Inferior parietal cortex (tissue), 1 donor: Measurements from ENCODE around the gene ANXA4.
"Not testable (repeated sequence)": the region's sequence is repeated elsewhere in the genome, so short reads cannot be mapped to it uniquely, and the experiment has no call there.

Experiments
- DNase-seq: peaks from one replicate; pipeline ENCODE4 v3.0.0-alpha.2; 2016; ENCODE audit errors: extremely low spot score

The ANXA4 gene

DNA sequence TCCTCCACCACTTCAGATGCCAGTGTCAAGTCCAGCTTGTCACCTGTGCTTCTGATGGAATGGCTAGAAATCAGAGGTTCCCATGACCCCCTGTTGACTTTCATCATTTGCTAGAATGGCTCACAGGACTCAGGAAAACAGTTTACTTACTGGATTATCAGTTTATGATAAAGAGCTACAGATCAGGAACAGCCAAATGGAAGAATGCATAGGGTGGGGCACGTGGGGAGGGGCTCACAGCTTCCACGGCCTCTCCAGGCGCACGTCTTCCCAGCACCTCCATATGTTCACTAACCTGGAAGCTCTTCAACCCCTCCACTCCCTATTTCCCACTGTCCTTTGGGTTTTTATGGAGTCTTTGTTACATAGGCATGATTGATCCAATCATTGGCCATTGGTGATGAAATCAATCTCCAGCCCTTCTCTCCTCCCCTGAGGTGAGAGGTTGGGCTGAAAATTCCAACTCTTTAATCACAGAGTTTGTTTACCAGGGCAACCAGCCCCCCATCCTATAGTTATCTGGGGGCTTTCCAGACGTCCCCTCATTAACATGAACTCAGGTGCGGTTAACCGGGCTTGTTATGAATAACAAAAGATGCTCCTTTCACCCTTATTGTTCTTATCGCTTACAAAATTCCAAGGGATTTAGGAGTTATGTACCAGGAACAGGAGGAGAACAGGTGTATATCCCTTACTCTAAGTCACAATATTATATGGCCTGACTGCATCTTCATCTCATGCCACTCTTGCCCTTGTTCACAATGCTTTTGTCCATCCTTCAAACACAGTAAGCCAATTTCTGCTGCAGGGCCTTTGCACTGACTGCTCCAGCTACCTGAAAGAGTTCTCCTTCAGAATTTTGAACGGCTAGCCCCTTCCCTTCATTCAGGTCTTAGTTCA is 35.2 kb downstream of the ANXA4 start:
- no peak for DNase-seq

GRCh38 chr2:69777786-69778105 is 35.8 kb downstream of the ANXA4 start:
- DNase-seq: no peak

GRCh38 chr2:69779258-69780001 is 37.5 kb downstream of the ANXA4 start:
- no peak for DNase-seq

GRCh38 chr2:69780921-69781320 is 39.0 kb downstream of the ANXA4 start:
- DNase-seq: no peak

GRCh38 chr2:69781321-69782248 is 39.7 kb downstream of the ANXA4 start:
- DNase-seq: no peak

DNA sequence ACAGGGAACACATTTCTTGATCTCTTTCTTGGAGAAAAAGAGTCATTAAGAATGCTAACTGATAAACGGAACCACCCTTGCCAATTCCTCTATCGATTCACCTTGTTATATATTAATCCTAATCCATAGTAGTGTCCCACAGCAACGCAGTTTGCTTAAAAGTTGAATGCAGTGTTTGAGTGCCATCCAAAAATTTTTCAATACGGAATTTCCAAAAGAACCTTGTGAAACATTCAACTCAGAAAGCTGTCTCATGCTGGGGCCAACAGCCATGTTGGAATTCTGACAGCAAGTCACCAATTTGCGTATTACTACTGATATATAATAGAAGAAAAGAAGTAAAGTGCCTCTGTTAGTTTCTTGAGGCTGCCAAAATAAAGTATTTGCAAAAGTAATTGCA is 42.3 kb downstream of the ANXA4 start:
- no peak for DNase-seq

DNA sequence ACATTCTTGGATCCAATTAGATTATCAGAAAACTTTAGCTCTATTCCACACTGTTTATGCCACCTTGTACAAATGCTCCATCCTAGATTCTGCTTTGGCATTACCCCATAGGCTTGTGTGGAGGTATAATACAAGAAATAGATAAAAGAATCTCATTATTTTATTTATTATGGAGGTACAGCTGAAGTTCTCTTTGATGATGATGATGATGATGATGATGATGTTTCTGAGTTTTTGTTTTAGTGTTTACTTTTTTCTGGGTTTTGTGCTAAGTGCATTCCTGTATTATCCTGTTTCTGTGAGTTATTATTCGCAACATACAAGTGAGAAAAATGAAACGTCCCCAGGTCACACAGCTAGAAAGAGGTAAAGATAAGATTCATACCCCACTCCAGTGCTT is 43.4 kb downstream of the ANXA4 start:
- DNase-seq: no peak

DNA sequence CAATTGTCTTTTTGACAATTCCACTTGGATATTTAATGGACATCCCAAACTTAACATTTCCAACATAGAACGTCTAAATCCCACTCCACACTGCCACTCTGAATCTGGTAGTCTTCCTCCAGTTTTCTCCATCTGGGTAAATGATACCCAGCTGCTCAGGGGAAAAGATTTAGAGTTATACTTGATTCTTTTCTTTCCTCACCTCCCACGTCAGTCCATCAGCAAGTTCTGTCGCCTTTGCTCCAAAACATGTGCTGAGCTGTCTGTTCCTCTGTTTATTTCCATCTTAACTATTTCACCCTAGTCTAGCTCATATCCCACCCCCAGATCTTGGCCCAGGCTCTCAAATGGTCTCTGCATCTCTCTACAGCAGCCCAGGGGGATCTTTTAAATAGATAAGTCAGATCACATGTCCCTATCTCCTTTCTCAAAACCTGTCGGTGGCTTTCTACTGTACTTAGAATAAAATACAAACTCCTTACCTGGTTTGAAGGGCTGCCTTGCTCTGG is 44.2 kb downstream of the ANXA4 start:
- DNase-seq: peak; percentile 52

DNA sequence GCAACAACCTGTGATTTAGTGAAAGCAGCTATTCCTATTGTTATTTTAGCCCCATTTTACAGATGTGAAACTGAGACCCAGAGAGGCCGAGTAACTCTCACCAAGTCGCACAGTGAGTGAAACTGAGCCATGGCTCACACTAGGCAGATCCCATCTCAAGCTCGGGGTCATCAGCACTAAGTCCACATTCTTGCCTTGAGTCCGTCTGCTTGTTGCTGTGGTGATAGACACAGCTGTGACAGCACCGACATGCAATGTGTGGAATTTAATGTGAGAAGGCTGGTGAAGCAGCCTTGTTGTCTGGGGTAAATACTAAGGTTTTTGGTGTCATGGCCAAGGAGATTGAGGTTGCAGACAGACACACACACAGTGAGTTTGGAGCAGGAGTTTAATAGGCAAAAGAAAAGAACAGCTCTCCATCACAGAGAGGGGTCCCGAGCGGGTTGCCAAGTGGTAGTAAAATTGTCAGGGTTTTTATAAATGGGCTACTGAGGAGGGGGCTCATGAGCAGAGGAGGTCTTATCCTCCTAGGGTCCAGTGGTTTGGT is 47.3 kb downstream of the ANXA4 start:
- DNase-seq: no peak

GRCh38 chr2:69789772-69790600 is 48.1 kb downstream of the ANXA4 start:
- DNase-seq: no peak

- no peak for DNase-seq
These were observed 48.6 kb downstream of the ANXA4 start for GRCh38 chr2:69790601-69790959.

DNA sequence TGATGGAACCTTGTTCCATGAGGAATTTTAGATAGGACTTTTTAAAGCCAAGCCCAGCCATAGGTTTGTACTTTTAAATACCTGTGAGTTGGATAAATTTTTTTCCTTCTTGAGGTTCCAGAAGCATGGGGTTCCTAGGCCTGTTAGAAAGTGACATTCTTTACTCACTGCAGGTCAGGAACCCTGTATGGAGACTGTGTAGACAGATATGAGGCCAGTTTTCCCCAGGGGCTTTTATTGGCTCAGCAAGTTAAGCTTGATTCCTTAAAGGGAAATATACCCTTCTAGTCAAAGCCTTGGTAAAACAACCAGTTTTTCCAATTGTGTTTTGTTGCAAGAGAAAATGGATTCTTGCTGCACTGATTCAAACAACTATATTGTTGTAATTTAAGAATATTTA is 49.1 kb downstream of the ANXA4 start:
- DNase-seq: no peak

DNA sequence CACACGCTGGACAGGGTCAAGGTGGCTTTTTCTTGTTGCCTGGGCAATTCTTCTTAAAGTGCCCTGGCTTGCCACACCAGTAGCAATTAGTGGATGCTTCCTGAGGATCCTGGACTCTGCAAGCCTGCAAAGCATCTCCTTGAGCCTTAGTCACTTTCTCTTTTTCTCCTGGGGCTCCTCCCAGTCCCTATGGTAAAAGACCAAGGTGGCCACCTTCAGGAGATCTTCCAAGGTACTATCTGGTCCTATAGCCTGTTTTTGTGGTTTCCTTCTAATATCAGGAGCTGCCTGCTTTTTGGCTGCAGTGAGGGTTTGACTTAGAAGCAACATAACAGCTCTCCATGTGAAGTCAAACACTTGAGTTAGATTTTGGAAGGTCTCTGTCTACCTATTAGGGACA is 54.2 kb downstream of the ANXA4 start:
- DNase-seq: no peak

DNA sequence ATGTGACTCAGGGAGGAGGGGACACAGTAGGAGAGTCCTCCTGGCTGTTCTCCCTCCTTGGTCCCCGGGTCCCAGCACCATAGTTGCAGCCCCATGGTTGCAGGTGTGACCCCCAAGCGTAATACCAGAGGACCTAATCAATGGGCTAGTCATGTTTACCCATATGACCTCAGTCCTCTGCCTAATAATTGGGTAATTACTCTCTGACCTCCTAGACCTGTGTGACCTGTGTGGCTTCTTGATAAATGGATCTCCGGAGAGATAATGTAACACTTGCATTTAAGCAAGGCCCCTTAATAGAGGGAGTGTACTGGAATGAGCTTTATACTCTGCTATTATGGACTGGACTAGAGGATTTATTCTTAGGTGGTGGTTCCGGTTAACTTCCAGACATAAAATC is 55.3 kb downstream of the ANXA4 start:
- DNase-seq: no peak

DNA sequence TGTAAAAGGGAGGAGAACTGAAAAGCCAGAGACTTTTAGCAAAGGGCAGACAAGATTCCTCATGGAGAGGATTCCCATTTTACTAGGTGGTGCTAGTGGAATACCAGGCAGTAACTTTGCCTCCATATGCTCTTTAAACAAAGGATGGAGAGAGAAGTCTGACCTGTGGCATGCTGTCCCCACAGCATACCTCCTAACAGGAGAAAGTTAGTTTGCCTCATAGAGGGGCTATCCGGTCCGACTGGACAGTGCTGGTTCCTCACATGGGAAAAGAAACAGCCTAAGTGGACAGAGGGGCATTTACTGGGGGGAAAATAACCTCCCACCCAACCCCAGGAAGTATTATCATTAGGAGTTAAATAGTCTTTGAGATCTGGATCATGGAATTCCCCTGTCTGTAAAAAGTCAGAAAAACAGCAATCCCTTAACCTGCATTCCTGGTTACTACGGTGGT is 55.9 kb downstream of the ANXA4 start:
- DNase-seq: no peak

- DNase-seq: no peak
These were observed 56.5 kb downstream of the ANXA4 start for GRCh38 chr2:69798290-69798908.

- peak; percentile 47 for DNase-seq
These were observed 57.1 kb downstream of the ANXA4 start for GRCh38 chr2:69798909-69799526.

DNA sequence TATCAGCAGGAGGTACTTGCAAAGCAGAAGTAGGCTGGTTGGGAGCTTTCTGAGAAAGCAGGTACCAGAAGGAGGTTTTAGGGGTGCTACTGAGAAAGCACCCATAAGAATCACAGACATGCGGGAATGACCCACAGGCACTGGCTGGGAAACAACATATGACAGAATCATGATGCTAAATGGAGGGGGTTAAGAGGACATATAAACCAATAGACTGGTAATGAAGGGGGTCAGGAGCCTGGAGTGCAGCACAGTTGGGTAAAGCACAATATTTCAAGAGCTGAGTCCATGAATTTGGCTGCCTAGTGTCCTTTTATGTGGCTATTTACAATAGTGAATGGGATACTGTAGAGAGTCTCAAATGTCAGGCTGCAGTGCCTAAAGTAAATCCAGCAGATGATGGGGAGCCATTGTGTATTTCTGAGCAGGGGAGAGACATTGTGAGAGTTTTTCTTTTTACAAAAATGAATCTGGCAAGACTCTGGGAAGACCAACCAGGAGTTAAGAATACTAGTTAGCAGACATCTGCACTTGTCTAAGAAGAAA is 59.9 kb downstream of the ANXA4 start:
- no peak for DNase-seq

- DNase-seq: not testable (repeated sequence)
These were observed 60.9 kb downstream of the ANXA4 start for GRCh38 chr2:69802781-69803367.
